AG04450 (cell line): ENCODE results near the gene CFAP91. TPM values are rescaled to one million over a fixed set of nuclear protein-coding genes. Genes with fewer than 3 reads are reported as not detected.

Experiments used
- CTCF ChIA-PET: fragments of 300-600, 350-600 bp; formaldehyde crosslinking; extraction: SDS; loops from one replicate; lab custom pipeline; 2022; ENCODE audit warnings: antibody characterized with exemption, inconsistent platforms; lab: Charles Lee
- POLR2A ChIA-PET: fragments of 350-600 bp; formaldehyde crosslinking; extraction: SDS; loops from one replicate; lab custom pipeline; 2021; ENCODE audit warnings: antibody characterized with exemption, inconsistent platforms; lab: Yijun Ruan, JAX
- DNase-seq: peaks from one replicate; pipeline ENCODE4 v3.0.0-alpha.2; 2011; ENCODE audit warnings: low read depth, low spot score
- H3K27ac ChIP-seq: one replicate; pipeline ENCODE4 v1.5.1; 2012; ENCODE audit warnings: low read depth, low read length, control low read depth
- H3K27me3 ChIP-seq: one replicate; pipeline ENCODE4 v1.6.0; 2012; ENCODE audit warnings: low read length; ENCODE audit not compliant: control insufficient read depth, insufficient read depth
- H3K4me3 ChIP-seq: 2 replicates; pipeline ENCODE4 v1.5.1; 2011; ENCODE audit warnings: mild to moderate bottlenecking, low read depth, low read length, control low read depth
- H3K9me3 ChIP-seq: 2 replicates; pipeline ENCODE4 v1.5.1; 2012; ENCODE audit warnings: low read length; ENCODE audit not compliant: control insufficient read depth, insufficient read depth
- CTCF ChIP-seq: IDR thresholded peaks from 2 replicates; pipeline ENCODE4 v1.5.1; 2011; ENCODE audit warnings: low read depth, low read length, control low read depth, inconsistent platforms
- polyA plus RNA-seq: library from polyadenylated mRNA; depleted of rRNA; stranded (reverse); fragments of >200 nt; gene quantifications from 2 replicates; pipeline ENCODE4 v1.2.3, GENCODE V29; 2011

Gene CFAP91
- polyA plus RNA-seq, 1 experiment = not detected

GRCh38 chr3:119700920-119701734, 1.7 kb upstream of the CFAP91 start:
- no peak for TF ChIP-seq CTCF
- no peak overlapping the region for H3K27ac ChIP-seq
- H3K4me3 ChIP-seq = no peak overlapping the region
- DNase-seq = no peak
- peaks cover 11% of the 10 kb centered on the region for H3K27me3 ChIP-seq
- ChIA-PET POLR2A (no interaction called here), CTCF (no interaction called here)
- no peaks in the 10 kb centered on the region; the same call in 1 of the 2 replicates for H3K9me3 ChIP-seq

- no peak for TF ChIP-seq CTCF
- H3K27ac ChIP-seq = no peak overlapping the region
- H3K9me3 ChIP-seq = no peaks in the 10 kb centered on the region; the same call in 1 of the 2 replicates
- ChIA-PET POLR2A (no interaction called here), CTCF (interaction anchor here (1.3 kb wide), 1 partner anchor 14 kb away, joined by 4 read pairs; no protein-coding TSS in a partner anchor)
- no peak for DNase-seq
- H3K27me3 ChIP-seq = peaks cover 11% of the 10 kb centered on the region
- no peak overlapping the region for H3K4me3 ChIP-seq
Measured at GRCh38 chr3:119703820-119704531, 1.2 kb downstream of the CFAP91 start.

- H3K4me3 ChIP-seq = no peak overlapping the region
- CTCF ChIA-PET = no interaction called here
- POLR2A ChIA-PET = no interaction called here
- H3K27ac ChIP-seq = no peak overlapping the region
- TF ChIP-seq CTCF = no peak
- no peak for DNase-seq
- no peaks in the 10 kb centered on the region for H3K9me3 ChIP-seq
- peaks cover 8% of the 10 kb centered on the region for H3K27me3 ChIP-seq
Measured at GRCh38 chr3:119715105-119715504, 12.3 kb downstream of the CFAP91 start.

- DNase-seq = no peak
- Histone ChIP-seq H3K4me3 (no peak overlapping the region), H3K9me3 (no peaks in the 10 kb centered on the region), H3K27me3 (peaks cover 2% of the 10 kb centered on the region), H3K27ac (no peak overlapping the region)
- POLR2A ChIA-PET = no interaction called here
- CTCF ChIA-PET = interaction anchor here (0.6 kb wide), 1 partner anchor 18 kb away, joined by 3 read pairs; no protein-coding TSS in a partner anchor
- TF ChIP-seq CTCF = no peak
Measured at GRCh38 chr3:119716998-119717397, 14.2 kb downstream of the CFAP91 start.

GRCh38 chr3:119717520-119717919, 14.7 kb downstream of the CFAP91 start:
- DNase-seq = no peak
- H3K27me3 ChIP-seq = peaks cover 5% of the 10 kb centered on the region
- no peak overlapping the region for H3K27ac ChIP-seq
- POLR2A ChIA-PET = no interaction called here
- CTCF ChIA-PET = interaction anchor here (0.6 kb wide), 1 partner anchor 18 kb away, joined by 3 read pairs; no protein-coding TSS in a partner anchor
- no peaks in the 10 kb centered on the region for H3K9me3 ChIP-seq
- no peak for TF ChIP-seq CTCF
- H3K4me3 ChIP-seq = no peak overlapping the region
